AG09319 (cell line): ENCODE measurements around the gene HAUS3.
"Not testable (repeated sequence)": the region's sequence is repeated elsewhere in the genome, so short reads cannot be mapped to it uniquely, and the experiment has no call there.

Source experiments
- DNase-seq: peaks from one replicate; pipeline ENCODE4 v3.0.0-alpha.2; 2010; ENCODE audit warnings: low read depth; ENCODE audit errors: extremely low read depth
- CTCF ChIP-seq: IDR thresholded peaks from 2 replicates; pipeline ENCODE4 v1.5.1; 2011; ENCODE audit warnings: low read depth, mild to moderate bottlenecking, inconsistent platforms, low read length, moderate library complexity

The HAUS3 gene

GRCh38 chr4:2236944-2237666 lies 4.8 kb downstream of the HAUS3 start:
- DNase-seq, result no peak
- no peak for TF ChIP-seq CTCF

- TF ChIP-seq CTCF, result no peak
- no peak for DNase-seq
Measured at GRCh38 chr4:2231082-2231481, 10.8 kb downstream of the HAUS3 start.

- no peak for DNase-seq
- TF ChIP-seq CTCF, result no peak
Measured at GRCh38 chr4:2226261-2226660, 15.7 kb downstream of the HAUS3 start.

- DNase-seq, result no peak
Measured at GRCh38 chr4:2222838-2223237, 19.1 kb downstream of the HAUS3 start.

GRCh38 chr4:2221378-2221777 lies 20.5 kb downstream of the HAUS3 start:
- not testable (repeated sequence) for DNase-seq

More at GRCh38 chr4:2222838-2223237, 19.1 kb downstream of the HAUS3 start:
- TF ChIP-seq CTCF, result no peak

DNA sequence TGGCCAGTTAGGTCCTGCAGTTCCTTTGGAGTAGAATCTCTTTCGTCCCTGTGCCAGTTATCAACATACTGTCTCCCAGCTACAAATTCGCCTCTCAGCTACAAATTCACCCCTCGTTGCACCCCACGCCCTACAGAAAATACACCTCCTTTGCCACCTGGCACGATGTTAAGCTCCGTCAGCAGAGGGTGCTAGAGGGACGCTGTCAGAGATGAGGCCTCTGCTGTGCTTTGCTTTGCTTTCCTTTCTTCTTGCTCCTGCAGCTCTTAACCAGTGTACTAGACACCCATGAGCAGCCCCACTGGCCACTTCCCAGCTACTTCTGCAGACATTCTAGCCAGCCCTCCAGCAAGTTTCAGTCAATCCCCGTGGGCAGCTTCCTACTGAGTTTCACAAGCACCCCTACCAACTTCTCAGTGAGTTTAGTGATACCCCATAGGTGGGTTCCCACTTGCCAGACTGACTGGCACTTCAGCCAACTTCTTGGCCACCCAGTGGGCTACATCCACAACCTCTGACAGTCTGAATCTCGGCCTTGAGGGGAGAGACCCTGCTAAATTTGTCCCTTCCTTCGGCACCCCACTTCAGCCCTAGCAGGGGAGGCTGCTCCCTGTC lies 21.8 kb downstream of the HAUS3 start:
- TF ChIP-seq CTCF, result peak; percentile 93
- DNase-seq, result peak; percentile 27

DNA sequence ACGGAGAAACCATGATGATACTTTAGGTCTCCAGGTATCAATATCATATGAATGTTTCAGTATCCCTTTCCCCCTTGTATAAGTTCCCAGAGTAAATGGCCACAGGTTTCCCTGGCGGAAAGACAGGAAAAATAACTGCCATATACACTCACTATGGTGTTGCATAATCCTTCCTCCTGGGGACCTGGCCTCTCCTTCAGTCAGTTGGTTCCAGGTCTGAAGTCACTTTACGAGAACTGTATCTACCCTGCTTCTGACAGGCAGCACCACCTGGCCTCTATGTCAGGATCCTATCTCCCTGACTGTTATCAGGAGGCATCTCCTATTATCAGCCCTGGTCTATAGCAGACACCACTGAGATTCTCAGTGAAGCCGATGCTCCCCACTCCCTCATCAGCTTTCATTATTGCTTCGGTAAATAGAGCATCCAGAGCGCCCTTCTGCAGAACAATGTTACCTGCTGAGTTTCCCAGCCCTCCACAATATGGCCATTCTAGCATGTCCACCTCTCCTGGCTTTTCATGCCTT lies 22.6 kb downstream of the HAUS3 start:
- no peak for DNase-seq
- no peak for TF ChIP-seq CTCF
